Measurements from ENCODE around the gene ATP6V0B. TPM values are rescaled to one million over a fixed set of nuclear protein-coding genes. Genes with fewer than 3 reads are reported as not detected.

ATP6V0B gene
- total and polyA plus RNA-seq, 2 of the 13 experiments (the other 11 are each of a cell fraction or from before 2014, with no cell fraction given): 157 to 161 TPM

GRCh38 chr1:43968348-43968948, 6.3 kb upstream of the ATP6V0B start (continued):
- TF ChIP-seq ZNF747 (CRISPR knock-in tag; IDR thresholded peaks at IDR 0.05; ENCODE audit: borderline replicate concordance) (no peak), NPAS2 (CRISPR knock-in tag; IDR thresholded peaks at IDR 0.05; ENCODE audit: borderline replicate concordance) (no peak), ARID3A (IDR thresholded peaks at IDR 0.05; ENCODE audit: low read depth, low read length) (no peak), FOSL2 (CRISPR knock-in tag; IDR thresholded peaks at IDR 0.05) (no peak), ZSCAN25 (CRISPR knock-in tag; IDR thresholded peaks at IDR 0.05) (no peak), PITX1 (CRISPR knock-in tag; IDR thresholded peaks at IDR 0.05) (no peak), GPN1 (CRISPR knock-in tag; IDR thresholded peaks at IDR 0.05; ENCODE audit: borderline replicate concordance) (no peak), RCOR2 (CRISPR knock-in tag; IDR thresholded peaks at IDR 0.05) (no peak), ZBTB25 (CRISPR knock-in tag; IDR thresholded peaks at IDR 0.05) (0 out of 2 replicates have a peak, but pooled peaks have one; percentile 29), MIER2 (CRISPR knock-in tag; IDR thresholded peaks at IDR 0.05) (peak; percentile 97), DPF2 (CRISPR knock-in tag; IDR thresholded peaks at IDR 0.05; ENCODE audit: borderline replicate concordance, low read depth) (no peak), HES4 (CRISPR knock-in tag; IDR thresholded peaks at IDR 0.05; ENCODE audit: borderline replicate concordance) (0 out of 2 replicates have a peak, but pooled peaks have one; percentile 22), ZFP90 (CRISPR knock-in tag; IDR thresholded peaks at IDR 0.05; ENCODE audit: borderline replicate concordance) (no peak), ZXDC (CRISPR knock-in tag; IDR thresholded peaks at IDR 0.05) (no peak), ZNF782 (CRISPR knock-in tag; IDR thresholded peaks at IDR 0.05; ENCODE audit: borderline replicate concordance) (no peak), ZNF441 (CRISPR knock-in tag; IDR thresholded peaks at IDR 0.05; ENCODE audit: borderline replicate concordance) (peak; percentile 35; the same call in 1 of the 2 replicates), ZMYM4 (CRISPR knock-in tag; IDR thresholded peaks at IDR 0.05) (no peak)
- TF ChIP-seq, protein P1, sequence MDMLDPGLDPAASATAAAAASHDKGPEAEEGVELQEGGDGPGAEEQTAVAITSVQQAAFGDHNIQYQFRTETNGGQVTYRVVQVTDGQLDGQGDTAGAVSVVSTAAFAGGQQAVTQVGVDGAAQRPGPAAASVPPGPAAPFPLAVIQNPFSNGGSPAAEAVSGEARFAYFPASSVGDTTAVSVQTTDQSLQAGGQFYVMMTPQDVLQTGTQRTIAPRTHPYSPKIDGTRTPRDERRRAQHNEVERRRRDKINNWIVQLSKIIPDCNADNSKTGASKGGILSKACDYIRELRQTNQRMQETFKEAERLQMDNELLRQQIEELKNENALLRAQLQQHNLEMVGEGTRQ (IDR thresholded peaks at IDR 0.05; ENCODE audit: low read depth, low read length): no peak
- TF ChIP-seq, protein P1 (CRISPR knock-in tag; IDR thresholded peaks at IDR 0.05; ENCODE audit: borderline replicate concordance): no peak

All from HepG2 (cell line).